GM12878 (cell line): ENCODE results near the gene PLCB4. TPM values are rescaled to one million over a fixed set of nuclear protein-coding genes. Genes with fewer than 3 reads are reported as not detected.

Source experiments
- ATAC-seq: fragments of 200-7000 bp; cut with Tn5 transposase; 3 replicates; pipeline ENCODE4 v1.9.1; 2020; ENCODE audit warnings: mild to moderate bottlenecking, moderate library complexity
- BruUV-seq: library from RNA; stranded (reverse); fragments of 400-500 nt; replicated peaks from 2 replicates; lab custom pipeline; 2021; lab: Mats Ljungman, UMichigan
- CTCF ChIA-PET: fragments of 300-600 bp; sonication (Branson Sonifier 250); formaldehyde crosslinking; extraction: SDS; loops from one replicate; lab custom pipeline; 2021; ENCODE audit warnings: inconsistent platforms; lab: Yijun Ruan, JAX
- POLR2A ChIA-PET: fragments of 350-600 bp; formaldehyde crosslinking; extraction: SDS; loops from one replicate; lab custom pipeline; 2021; ENCODE audit warnings: inconsistent platforms; lab: Charles Lee
- RAD21 ChIA-PET: fragments of 300-600 bp; sonication (Branson Sonifier 250); formaldehyde crosslinking; loops from one replicate; lab custom pipeline; 2023; ENCODE audit warnings: antibody characterized with exemption; ENCODE audit not compliant: unreplicated experiment; lab: Charles Lee
- SMC1A ChIA-PET: fragments of 300-600 bp; sonication (Branson Sonifier 250); formaldehyde crosslinking; loops from one replicate; lab custom pipeline; 2023; ENCODE audit not compliant: unreplicated experiment, uncharacterized antibody; lab: Charles Lee
- DNase-seq: peaks from one replicate; pipeline ENCODE4 v3.0.0-alpha.2; 2011; ENCODE audit warnings: low read depth, low spot score
- FAIRE-seq: peaks from 3 replicates; lab custom pipeline; 2011; peaks lifted over from hg19 to GRCh38; lab: Jason Lieb, UNC
- H2AFZ ChIP-seq: 2 replicates; pipeline ENCODE4 v1.6.0; 2011; ENCODE audit warnings: low read depth, low read length, control low read depth; ENCODE audit not compliant: control insufficient read depth
- H3K27ac ChIP-seq: 2 replicates; pipeline ENCODE4 v1.5.1; 2011; ENCODE audit warnings: control low read depth; ENCODE audit not compliant: control insufficient read depth, insufficient read depth
- H3K27me3 ChIP-seq, 2 experiments: replicated peaks in 1 of 2; 2 replicates each; pipeline versions ENCODE4 v1.6.0 to v1.6.1; 2011; ENCODE audit warnings: low read length in 1 of 2; ENCODE audit not compliant: control insufficient read depth in 2 of 2, insufficient read depth in 2 of 2
- H3K36me3 ChIP-seq, 2 experiments: 2 replicates each; pipeline ENCODE4 v1.5.1; 2011; ENCODE audit warnings: low read length in 1 of 2; ENCODE audit not compliant: control insufficient read depth in 2 of 2, insufficient read depth in 2 of 2
- H3K4me1 ChIP-seq: 2 replicates; pipeline ENCODE4 v1.6.1; 2011; ENCODE audit warnings: mild to moderate bottlenecking, low read length, moderate library complexity, mixed read lengths; ENCODE audit not compliant: control insufficient read depth, insufficient read depth
- H3K4me2 ChIP-seq: 2 replicates; pipeline ENCODE4 v1.6.0; 2011; ENCODE audit warnings: control low read depth; ENCODE audit not compliant: control insufficient read depth, insufficient read depth
- H3K4me3 ChIP-seq: fragments of 200-600 bp; sonication (generic); 2 replicates; pipeline ENCODE4 v1.5.1; 2016
- H3K79me2 ChIP-seq: 2 replicates; pipeline ENCODE4 v1.6.0; 2011; ENCODE audit warnings: low read length; ENCODE audit not compliant: control insufficient read depth, insufficient read depth
- H3K9ac ChIP-seq: 2 replicates; pipeline ENCODE4 v1.8.0; 2011; ENCODE audit warnings: low read length, control low read depth, mixed read lengths; ENCODE audit not compliant: control insufficient read depth, insufficient read depth
- H3K9me3 ChIP-seq: replicated peaks from 3 replicates; pipeline ENCODE4 v1.5.1; 2011; ENCODE audit warnings: mild to moderate bottlenecking, low read length; ENCODE audit not compliant: control insufficient read depth, insufficient read depth
- H4K20me1 ChIP-seq: 2 replicates; pipeline ENCODE4 v1.6.0; 2011; ENCODE audit not compliant: control insufficient read depth, insufficient read depth
- BRCA1 ChIP-seq: IDR thresholded peaks from 2 replicates; pipeline ENCODE4 v1.6.1; 2011; ENCODE audit warnings: low read depth, low read length, improper control_type of control experiment
- HDAC6 ChIP-seq: fragments of 200-600 bp; sonication (generic); IDR thresholded peaks from one replicate; pipeline ENCODE4 v1.8.0; 2017; ENCODE audit warnings: antibody characterized with exemption; ENCODE audit not compliant: unreplicated experiment
- IKZF1 ChIP-seq: fragments of 450-650 bp; conservative IDR thresholded peaks from 2 replicates; pipeline ENCODE4 v1.6.1; 2017; ENCODE audit warnings: antibody characterized with exemption, mild to moderate bottlenecking
- NR2C2 ChIP-seq: IDR thresholded peaks from 2 replicates; pipeline ENCODE4 v1.6.1; 2011; ENCODE audit warnings: borderline replicate concordance, low read depth; ENCODE audit not compliant: control insufficient read depth, insufficient read length
- PRDM15 ChIP-seq: fragments of 450-650 bp; formaldehyde crosslinking; IDR thresholded peaks from 2 replicates; pipeline ENCODE4 v1.4.0; 2020; ENCODE audit warnings: mild to moderate bottlenecking, moderate library complexity
- SIX5 ChIP-seq: IDR thresholded peaks from 2 replicates; pipeline ENCODE4 v1.6.1; 2011; ENCODE audit warnings: mild to moderate bottlenecking, low read depth, low read length, moderate library complexity; ENCODE audit not compliant: severe bottlenecking
- SPI1 ChIP-seq: IDR thresholded peaks from 2 replicates; pipeline ENCODE4 v1.6.1; 2011; ENCODE audit warnings: low read depth, mild to moderate bottlenecking, low read length, moderate library complexity, borderline replicate concordance; ENCODE audit not compliant: insufficient read depth
- WGBS: methylation state at CpG from one replicate; pipeline ENCODE4 v1.1.6; 2016; ENCODE audit warnings: low lambda C conversion rate; ENCODE audit not compliant: insufficient replicate concordance, insufficient coverage; ENCODE audit errors: missing lambda C conversion rate; 5-methylcytosine and 5-hydroxymethylcytosine counted together
- in situ Hi-C: fragments of 300-500 bp; cut with MboI; formaldehyde crosslinking; loops from 9 replicates; pipeline ENCODE4 v1.14.3; 2018; ENCODE audit warnings: mixed read lengths
- intact Hi-C: fragments of 100-400 bp; cut with micrococcal nuclease; formaldehyde crosslinking; loops from one replicate; pipeline ENCODE4 v1.14.2; 2022; ENCODE audit not compliant: unreplicated experiment
- polyA plus RNA-seq, 11 experiments: library from polyadenylated mRNA; depleted of rRNA in 4 of 11; unstranded in 6 of 11; stranded (reverse) in 5 of 11; fragments of >200 nt; fragmentation: Nextera tagmentation in 4 of 11; fragmentation: Illumina TruSeq in 1 of 11; extraction: Ambion mirVana in 4 of 11; extraction: Trizol in 1 of 11; gene quantifications; 1 replicate in 1 of 11; 2 replicates in 10 of 11; pipeline versions ENCODE4 v1.2.1 to v1.2.3, GENCODE V29; 2011 to 2016; ENCODE audit warnings: inconsistent platforms in 2 of 11, missing spikeins in 2 of 11, low read depth in 1 of 11
- total RNA-seq, 4 experiments: library from RNA; depleted of rRNA in 3 of 4; stranded (reverse); fragments of >200 nt in 3 of 4; fragmentation: Illumina TruSeq in 1 of 4; extraction: Trizol in 1 of 4; gene quantifications; 2 replicates each; pipeline versions ENCODE4 v1.2.1 to v1.2.3, GENCODE V29; 2013 to 2021

Gene PLCB4
- total and polyA plus RNA-seq, 10 of the 15 experiments (the other 5 are each of a cell fraction or from before 2014, with no cell fraction given) = not detected

GRCh38 chr20:9246731-9247130 is 177.8 kb downstream of the PLCB4 start (continued):
- TF ChIP-seq PRDM15 (no peak), HDAC6 (no peak), NR2C2 (no peak), SIX5 (no peak)

- ChIA-PET SMC1A (no interaction called here), CTCF (no interaction called here)
- Histone ChIP-seq H3K36me3 (no peaks in the 10 kb centered on the region), H3K4me2 (no peak overlapping the region), H2AFZ (no peak overlapping the region), H3K79me2 (no peaks in the 10 kb centered on the region), H3K27ac (no peak overlapping the region)
- no peak for FAIRE-seq
- TF ChIP-seq BRCA1 = no peak
- TF ChIP-seq PRDM15 = no peak
- no peak for TF ChIP-seq SPI1
- no peak for TF ChIP-seq IKZF1
- TF ChIP-seq, all 136 proteins: peak for 0
- ChIA-PET POLR2A (no interaction called here), RAD21 (no interaction called here)
- ATAC-seq (no peak), DNase-seq (no peak)
- BruUV-seq = no TSS peak
- Histone ChIP-seq H3K4me1 (no peaks in the 10 kb centered on the region), H3K4me3 (no peak overlapping the region), H3K27me3 (no peaks in the 10 kb centered on the region), H4K20me1 (no peaks in the 10 kb centered on the region), H3K9me3 (no peaks in the 10 kb centered on the region), H3K9ac (no peak overlapping the region)
- intact Hi-C loops (no loop called here), in situ Hi-C loops (no loop called here)
- WGBS = 8% methylated on average over 1 of the region's 1 CpG
Observed at GRCh38 chr20:9250511-9250910, 181.6 kb downstream of the PLCB4 start.
